ENCODE data around the gene PRLHR.
"Not testable (repeated sequence)": the region's sequence is repeated elsewhere in the genome, so short reads cannot be mapped to it uniquely, and the experiment has no call there.

Gene PRLHR

DNA sequence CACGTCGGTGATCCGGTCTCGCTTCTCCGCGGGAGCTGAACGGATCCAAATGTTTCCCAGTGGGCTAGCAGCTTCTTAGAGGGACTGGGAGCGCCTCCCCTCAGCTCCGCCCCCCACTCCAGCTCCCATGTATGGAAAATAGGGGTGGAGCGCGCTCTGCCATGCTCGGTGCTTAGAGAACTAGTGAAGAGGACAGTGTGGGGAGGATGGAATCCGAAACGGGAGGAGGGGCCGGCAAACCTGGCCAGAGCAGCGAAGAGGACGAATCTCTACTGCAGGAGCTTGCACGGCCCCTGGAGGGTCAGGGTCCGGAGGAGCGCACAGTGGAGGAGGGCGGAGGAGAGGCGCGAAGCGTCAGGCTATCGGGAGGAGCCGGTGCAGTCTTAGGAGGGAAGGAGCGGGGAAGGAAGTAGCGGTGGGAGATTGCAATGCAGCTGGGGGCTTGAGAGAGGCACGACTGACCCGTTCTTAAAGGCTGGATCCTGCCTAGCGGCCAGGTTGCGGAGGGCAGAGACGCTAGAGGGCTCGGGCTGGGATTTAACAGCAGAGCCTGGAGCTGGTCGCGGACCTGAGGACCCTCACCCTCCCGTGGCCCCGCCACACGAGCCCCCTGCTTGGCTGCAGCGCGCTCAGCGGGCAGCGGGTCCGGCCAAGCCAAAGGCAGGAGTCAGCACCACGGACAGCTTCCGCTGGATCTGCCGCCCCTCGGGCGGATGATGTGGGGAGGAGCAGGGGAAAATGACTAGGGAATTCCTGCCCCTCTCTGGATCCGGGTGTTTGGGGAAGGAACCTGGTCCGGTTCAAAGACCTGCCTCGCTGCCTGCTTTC, at the start of gene PRLHR:
Gene PRLHR (minus strand): TSS at position 51 of the 828 bp plus-strand sequence. CDS start 404 bp downstream, outside the sequence.
- DNase-seq = peak in 28 of 42 donors; percentile 5 to 52 (median 30)
- intact Hi-C loops (cut with DNase I) = no loop called here

DNA sequence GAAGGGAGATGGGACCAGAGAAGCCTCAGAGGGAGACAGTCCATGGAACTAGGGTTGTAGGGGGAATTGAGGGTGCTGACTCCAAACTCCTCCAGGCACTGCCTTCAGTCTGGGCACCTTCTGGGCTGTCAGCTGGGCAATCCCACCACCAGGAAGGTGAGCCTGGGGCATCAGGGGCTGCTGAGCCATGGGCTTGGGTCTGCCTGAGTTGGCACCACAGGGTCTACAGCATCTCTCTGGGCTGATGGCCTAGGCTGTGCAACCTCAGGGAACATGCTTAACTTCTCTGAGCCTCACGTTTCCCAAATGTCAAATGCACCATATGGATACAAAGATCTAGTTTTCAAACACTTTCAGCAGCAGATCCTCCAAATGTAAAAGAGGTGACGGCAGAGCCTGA, 46.8 kb upstream of the PRLHR start:
- DNase-seq = no peak
- intact Hi-C loops (cut with DNase I) = no loop called here

GRCh38 chr10:118638680-118639079, 43.2 kb upstream of the PRLHR start:
- intact Hi-C loops (cut with DNase I) = no loop called here
- DNase-seq = no peak

DNA sequence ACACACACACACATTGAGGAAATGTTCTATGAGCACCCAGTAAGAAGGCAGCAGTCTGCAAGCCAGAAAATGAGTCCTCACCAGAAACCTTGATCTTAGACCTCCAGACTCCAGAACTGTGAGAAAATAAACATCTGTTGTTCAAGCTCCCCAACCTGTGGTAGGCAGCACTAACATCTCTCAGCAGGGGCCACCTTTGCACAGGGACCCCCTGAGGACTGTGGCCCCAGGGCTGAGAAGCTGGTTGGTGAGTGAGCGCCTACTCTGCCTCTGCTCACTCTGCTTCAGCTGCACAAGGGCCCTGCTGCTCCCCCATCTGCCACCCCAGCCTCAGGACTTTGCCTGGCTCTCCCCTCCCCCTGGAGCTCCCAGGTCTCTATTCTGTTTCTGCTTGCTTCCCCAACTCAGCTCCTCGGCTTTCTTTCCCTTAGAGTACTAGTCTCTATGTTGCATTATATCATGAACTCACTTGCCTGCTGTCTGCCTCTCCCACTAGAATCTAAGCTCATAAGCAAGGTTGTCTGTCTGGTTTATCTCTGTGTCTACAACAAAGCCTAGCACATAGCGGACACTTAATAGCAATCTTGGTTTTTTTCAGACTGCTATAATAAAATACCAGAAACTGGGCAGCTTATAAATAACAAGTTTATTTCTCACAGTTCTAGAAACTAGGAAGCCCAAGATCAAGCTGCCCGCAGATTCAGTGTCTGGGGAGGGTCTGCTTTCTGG, 40.4 kb upstream of the PRLHR start:
- intact Hi-C loops (cut with DNase I) = no loop called here
- DNase-seq = no peak

- intact Hi-C loops (cut with DNase I) = no loop called here
Observed at GRCh38 chr10:118633786-118634185, 38.3 kb upstream of the PRLHR start.

GRCh38 chr10:118629211-118629610, 33.8 kb upstream of the PRLHR start:
- intact Hi-C loops (cut with DNase I) = no loop called here

More at GRCh38 chr10:118633786-118634185, 38.3 kb upstream of the PRLHR start:
- peak in 1 of 42 donors; percentile 18 for DNase-seq

DNA sequence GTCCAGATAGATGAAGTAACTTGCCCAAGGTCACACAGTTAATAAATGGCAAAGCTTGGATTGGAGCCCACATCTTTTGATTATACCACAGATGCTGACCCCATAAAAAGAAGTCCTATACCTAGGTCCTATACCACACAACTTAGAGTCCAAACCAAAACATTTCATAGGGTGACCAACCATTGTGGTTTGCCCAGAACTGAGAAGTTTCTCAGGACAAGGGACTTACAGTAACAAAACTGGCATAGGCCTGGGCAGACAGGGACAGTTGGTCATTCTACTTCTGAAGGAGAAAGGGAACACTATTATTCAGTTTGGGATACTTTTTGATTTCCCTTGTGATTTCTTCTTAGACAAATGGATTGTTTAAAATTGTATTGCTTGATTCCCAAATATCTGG, 32.9 kb upstream of the PRLHR start:
- DNase-seq = no peak
- intact Hi-C loops (cut with DNase I) = no loop called here

More at GRCh38 chr10:118629211-118629610, 33.8 kb upstream of the PRLHR start:
- DNase-seq = no peak

- intact Hi-C loops (cut with DNase I) = no loop called here
- no peak for DNase-seq
Observed at GRCh38 chr10:118626953-118627352, 31.5 kb upstream of the PRLHR start.

- intact Hi-C loops (cut with DNase I) = no loop called here
- DNase-seq = no peak
Observed at GRCh38 chr10:118625504-118625903, 30.1 kb upstream of the PRLHR start.

GRCh38 chr10:118624747-118625146, 29.3 kb upstream of the PRLHR start:
- intact Hi-C loops (cut with DNase I) = no loop called here
- DNase-seq = no peak

GRCh38 chr10:118621304-118621942, 26.0 kb upstream of the PRLHR start:
- intact Hi-C loops (cut with DNase I) = no loop called here
- DNase-seq = no peak

GRCh38 chr10:118613863-118614262, 18.4 kb upstream of the PRLHR start:
- intact Hi-C loops (cut with DNase I); DNase-seq: not testable (repeated sequence)

DNA sequence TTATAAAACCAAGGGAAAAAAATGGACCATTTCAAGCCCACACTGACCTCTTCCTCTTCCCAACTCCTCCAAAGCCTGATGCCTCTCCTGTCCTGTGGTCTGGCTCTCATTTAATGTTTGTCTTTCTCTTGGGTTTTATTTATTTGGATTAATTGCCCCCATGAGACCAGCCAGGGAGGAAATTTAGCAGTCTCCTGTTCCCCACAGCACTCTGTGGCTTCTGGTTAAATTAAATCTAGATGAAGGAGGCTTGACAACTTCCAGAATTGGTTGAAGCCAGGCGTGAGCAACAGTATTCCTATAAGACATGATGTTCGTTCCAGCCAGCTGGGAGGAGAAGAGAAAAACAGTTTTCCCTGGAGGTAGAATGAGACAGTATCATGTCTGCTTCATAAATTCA, 15.1 kb upstream of the PRLHR start:
- no peak for DNase-seq
- intact Hi-C loops (cut with DNase I) = no loop called here

DNA sequence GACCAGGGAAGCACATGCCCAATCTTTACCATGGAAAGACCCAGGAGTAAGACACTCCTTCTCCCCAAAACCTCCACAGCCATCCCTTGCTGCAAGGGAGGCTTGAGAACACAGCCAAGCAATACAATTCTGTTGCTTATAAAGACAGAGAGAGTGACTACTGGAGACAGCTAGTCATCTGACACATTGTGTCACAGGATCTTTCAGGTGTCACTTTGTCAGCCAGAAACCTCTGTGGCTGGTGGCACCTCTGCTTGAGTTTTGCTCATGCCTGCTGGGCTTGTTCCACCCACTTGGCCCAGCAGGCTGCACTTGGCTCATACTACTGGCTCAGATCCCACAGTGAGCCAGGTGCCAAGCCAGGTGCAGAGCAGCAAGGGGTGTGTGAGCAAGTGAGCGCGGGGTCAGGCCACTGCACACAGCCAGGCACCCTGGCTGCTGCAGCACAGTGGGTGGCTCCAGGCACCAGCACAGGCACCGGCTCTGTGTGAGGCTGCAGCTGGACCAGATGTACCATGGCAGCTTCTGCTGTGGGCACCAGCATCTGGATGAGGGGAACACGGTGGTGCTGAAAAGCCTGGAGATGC, 12.4 kb upstream of the PRLHR start:
- intact Hi-C loops (cut with DNase I) = no loop called here
- no peak for DNase-seq

DNA sequence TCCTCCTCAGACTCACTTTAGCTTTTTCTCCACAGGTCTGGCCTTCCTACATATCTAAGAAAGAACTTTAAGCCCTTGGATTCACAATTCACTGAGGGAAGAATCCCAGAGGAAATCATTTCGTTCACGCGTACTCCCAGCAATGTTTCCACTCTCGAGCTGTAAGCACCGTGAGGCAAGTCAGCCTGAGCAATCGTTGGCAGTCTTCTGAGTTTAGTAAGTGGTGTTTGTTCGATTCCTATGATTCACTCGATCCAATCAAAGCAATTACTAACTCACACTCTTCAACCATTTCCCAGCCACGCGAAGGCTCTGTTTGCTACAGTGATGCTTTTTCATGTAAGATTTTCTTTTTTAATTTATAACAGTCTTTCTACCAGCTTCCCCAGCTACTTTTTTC, 10.2 kb upstream of the PRLHR start:
- no peak for DNase-seq
- intact Hi-C loops (cut with DNase I) = no loop called here

GRCh38 chr10:118596426-118597124, 1.1 kb upstream of the PRLHR start:
- no peak for DNase-seq
- intact Hi-C loops (cut with DNase I) = no loop called here

- no peak for DNase-seq
- intact Hi-C loops (cut with DNase I) = no loop called here
Observed at GRCh38 chr10:118595064-118595420, 406 bp downstream of the PRLHR start.

DNA sequence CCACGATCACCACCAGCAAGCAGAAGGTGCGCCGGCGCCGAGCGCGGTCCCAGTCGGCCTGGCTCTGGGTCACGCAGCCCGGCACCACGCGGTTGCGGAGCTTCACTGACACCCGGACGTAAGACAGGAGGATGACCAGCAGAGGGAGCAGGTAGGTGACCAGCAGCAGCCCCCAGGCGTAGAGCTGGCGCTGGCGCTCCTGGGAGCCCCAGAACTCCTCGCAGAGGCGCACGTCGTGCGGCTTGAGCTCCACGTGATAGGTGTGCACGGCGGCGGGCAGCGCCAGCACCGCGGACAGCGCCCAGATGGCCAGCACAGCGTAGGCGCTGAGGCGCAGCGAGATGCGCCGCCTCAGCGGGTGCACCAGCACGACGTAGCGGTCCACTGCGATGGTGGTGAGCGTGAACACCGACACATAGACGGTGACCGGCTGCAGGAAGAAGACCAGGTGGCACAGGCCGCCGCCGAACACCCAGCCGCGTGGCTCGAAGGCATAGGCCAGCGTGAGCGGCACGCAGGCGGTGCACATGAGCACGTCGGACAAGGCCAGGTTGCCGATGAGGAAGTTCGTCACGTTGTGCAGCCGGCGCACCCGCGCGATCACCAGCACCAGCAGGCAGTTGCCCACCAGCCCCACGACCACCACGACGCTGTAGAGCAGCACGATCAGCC, 920 bp downstream of the PRLHR start:
- peak in 36 of 42 donors; percentile 8 to 75 (median 40) for DNase-seq
- intact Hi-C loops (cut with DNase I) = no loop called here

Data from head of caudate nucleus (tissue), 42 donors.